Hepatocyte (in vitro differentiated cells): ENCODE results near the gene NRCAM. TPM values are rescaled to one million over a fixed set of nuclear protein-coding genes. Genes with fewer than 3 reads are reported as not detected.

Experiments used
- DNase-seq: peaks from one replicate; pipeline ENCODE4 v3.0.0-alpha.2; 2016; ENCODE audit warnings: low spot score
- H2AFZ ChIP-seq: fragments of 200-600 bp; sonication (generic); 2 replicates; pipeline ENCODE4 v1.6.0; 2016; ENCODE audit warnings: antibody characterized with exemption, mild to moderate bottlenecking
- H3K27ac ChIP-seq: fragments of 200-600 bp; sonication (generic); 2 replicates; pipeline ENCODE4 v1.5.1; 2016; ENCODE audit warnings: mild to moderate bottlenecking
- H3K27me3 ChIP-seq: fragments of 200-600 bp; sonication (generic); 2 replicates; pipeline ENCODE4 v1.6.1; 2016
- H3K36me3 ChIP-seq: fragments of 200-600 bp; sonication (generic); replicated peaks from 2 replicates; pipeline ENCODE4 v1.5.1; 2016; ENCODE audit warnings: low read depth; ENCODE audit not compliant: insufficient read depth
- H3K4me1 ChIP-seq: fragments of 200-600 bp; sonication (generic); 2 replicates; pipeline ENCODE4 v1.5.1; 2016; ENCODE audit warnings: mild to moderate bottlenecking, moderate library complexity; ENCODE audit not compliant: insufficient read depth
- H3K4me2 ChIP-seq: fragments of 200-600 bp; sonication (generic); 2 replicates; pipeline ENCODE4 v1.6.0; 2016
- H3K4me3 ChIP-seq: fragments of 200-600 bp; sonication (generic); 2 replicates; pipeline ENCODE4 v1.5.1; 2016; ENCODE audit warnings: mild to moderate bottlenecking
- H3K79me2 ChIP-seq: fragments of 200-600 bp; sonication (generic); 2 replicates; pipeline ENCODE4 v1.6.0; 2017; ENCODE audit warnings: mild to moderate bottlenecking
- H3K9me2 ChIP-seq: fragments of 200-600 bp; sonication (generic); replicated peaks from 2 replicates; pipeline ENCODE4 v1.6.0; 2017; ENCODE audit warnings: mild to moderate bottlenecking; ENCODE audit not compliant: insufficient read depth
- H3K9me3 ChIP-seq: fragments of 200-600 bp; sonication (generic); 2 replicates; pipeline ENCODE4 v1.5.1; 2016; ENCODE audit warnings: low read depth, mild to moderate bottlenecking
- H4K20me1 ChIP-seq: fragments of 200-600 bp; sonication (generic); 2 replicates; pipeline ENCODE4 v1.6.0; 2016; ENCODE audit warnings: mild to moderate bottlenecking; ENCODE audit not compliant: insufficient read depth, poor library complexity, severe bottlenecking
- EZH2 ChIP-seq: fragments of 200-600 bp; sonication (generic); IDR thresholded peaks from 2 replicates; pipeline ENCODE4 v1.6.1; 2016; ENCODE audit warnings: antibody characterized with exemption, mild to moderate bottlenecking, borderline replicate concordance
- EZH2phosphoT487 ChIP-seq: fragments of 200-600 bp; sonication (generic); IDR thresholded peaks from one replicate; pipeline ENCODE4 v1.6.1; 2018; ENCODE audit warnings: antibody characterized with exemption, mild to moderate bottlenecking, low read depth, moderate library complexity; ENCODE audit not compliant: unreplicated experiment, severe bottlenecking
- WGBS: methylation state at CpG from one replicate; pipeline ENCODE4 v1.1.6; 2016; ENCODE audit warnings: low lambda C conversion rate; ENCODE audit errors: missing lambda C conversion rate; 5-methylcytosine and 5-hydroxymethylcytosine counted together
- polyA plus RNA-seq: library from polyadenylated mRNA; unstranded; fragments of >200 nt; fragmentation: Nextera tagmentation; extraction: Ambion mirVana; gene quantifications from 2 replicates; pipeline ENCODE4 v1.2.1, GENCODE V29; 2016
- total RNA-seq: library from RNA; depleted of rRNA; stranded (reverse); fragments of >200 nt; gene quantifications from 2 replicates; pipeline ENCODE4 v1.2.3, GENCODE V29; 2014
- TF ChIP-seq, protein P1 (sequence below): fragments of 200-600 bp; sonication (generic); IDR thresholded peaks from 2 replicates; pipeline ENCODE4 v1.5.1; 2016; ENCODE audit warnings: antibody characterized with exemption, mild to moderate bottlenecking; ENCODE audit not compliant: poor library complexity

NRCAM gene
- total and polyA plus RNA-seq, 2 experiments from 2014 or later = 16.0 to 34.4 TPM

DNA sequence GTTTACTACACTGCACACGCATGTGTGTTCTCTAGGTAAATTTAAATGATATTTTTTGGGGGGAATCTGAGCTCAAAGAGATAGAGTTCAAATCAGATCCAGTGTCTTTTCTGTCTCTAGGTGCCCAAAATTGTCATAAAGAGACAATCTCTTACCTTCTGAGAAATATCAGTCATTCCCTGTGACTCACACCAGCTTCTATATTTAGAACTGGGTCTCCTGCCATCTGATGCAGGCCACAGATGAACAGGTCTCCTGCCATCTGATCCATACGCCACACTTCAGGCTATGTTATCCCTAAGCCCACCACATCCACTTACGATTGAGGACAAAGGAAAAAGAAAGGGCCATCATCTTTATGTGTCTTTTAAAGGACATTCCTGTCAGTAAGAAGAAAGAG lies 189.7 kb downstream of the NRCAM start:
- H3K9me2 ChIP-seq = no peaks in the 10 kb centered on the region
- TF ChIP-seq EZH2phosphoT487 = no peak
- TF ChIP-seq, protein P1, sequence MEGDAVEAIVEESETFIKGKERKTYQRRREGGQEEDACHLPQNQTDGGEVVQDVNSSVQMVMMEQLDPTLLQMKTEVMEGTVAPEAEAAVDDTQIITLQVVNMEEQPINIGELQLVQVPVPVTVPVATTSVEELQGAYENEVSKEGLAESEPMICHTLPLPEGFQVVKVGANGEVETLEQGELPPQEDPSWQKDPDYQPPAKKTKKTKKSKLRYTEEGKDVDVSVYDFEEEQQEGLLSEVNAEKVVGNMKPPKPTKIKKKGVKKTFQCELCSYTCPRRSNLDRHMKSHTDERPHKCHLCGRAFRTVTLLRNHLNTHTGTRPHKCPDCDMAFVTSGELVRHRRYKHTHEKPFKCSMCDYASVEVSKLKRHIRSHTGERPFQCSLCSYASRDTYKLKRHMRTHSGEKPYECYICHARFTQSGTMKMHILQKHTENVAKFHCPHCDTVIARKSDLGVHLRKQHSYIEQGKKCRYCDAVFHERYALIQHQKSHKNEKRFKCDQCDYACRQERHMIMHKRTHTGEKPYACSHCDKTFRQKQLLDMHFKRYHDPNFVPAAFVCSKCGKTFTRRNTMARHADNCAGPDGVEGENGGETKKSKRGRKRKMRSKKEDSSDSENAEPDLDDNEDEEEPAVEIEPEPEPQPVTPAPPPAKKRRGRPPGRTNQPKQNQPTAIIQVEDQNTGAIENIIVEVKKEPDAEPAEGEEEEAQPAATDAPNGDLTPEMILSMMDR = no peak
- no peak for TF ChIP-seq EZH2
- no peaks in the 10 kb centered on the region for H3K9me3 ChIP-seq
- H3K4me1 ChIP-seq = peaks cover 2% of the 10 kb centered on the region
- H3K79me2 ChIP-seq = no peaks in the 10 kb centered on the region
- H3K27ac ChIP-seq = no peak overlapping the region
- H3K36me3 ChIP-seq = no peaks in the 10 kb centered on the region
- 71% methylated on average over 3 of the region's 3 CpGs for WGBS
- no peak overlapping the region for H3K4me3 ChIP-seq
- H4K20me1 ChIP-seq = no peaks in the 10 kb centered on the region
- H2AFZ ChIP-seq = no peak overlapping the region
- no peaks in the 10 kb centered on the region for H3K27me3 ChIP-seq
- H3K4me2 ChIP-seq = no peak overlapping the region
- DNase-seq = no peak

DNA sequence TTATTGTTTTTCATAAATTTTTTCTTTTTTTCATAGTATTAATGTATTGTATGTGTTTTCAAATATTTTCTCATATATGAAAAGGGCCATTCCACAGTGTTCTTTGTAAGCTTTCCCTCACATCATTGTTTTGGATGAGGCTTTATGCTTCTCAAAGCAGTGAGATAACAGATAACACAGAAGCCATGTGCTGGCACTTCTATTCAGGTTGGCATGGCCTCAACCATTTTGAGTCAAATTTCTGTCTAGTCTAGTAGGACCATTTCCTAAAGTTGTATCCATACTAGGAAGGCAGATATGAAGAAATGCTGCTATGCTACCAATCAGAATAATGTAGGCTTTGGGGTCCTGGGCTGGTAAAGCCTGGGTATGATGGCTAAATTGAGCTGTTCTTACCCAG lies 190.2 kb downstream of the NRCAM start:
- Histone ChIP-seq H3K4me3 (no peak overlapping the region), H3K4me1 (peaks cover 2% of the 10 kb centered on the region)
- TF ChIP-seq EZH2 (no peak), EZH2phosphoT487 (no peak)
- TF ChIP-seq, protein P1 = no peak

DNA sequence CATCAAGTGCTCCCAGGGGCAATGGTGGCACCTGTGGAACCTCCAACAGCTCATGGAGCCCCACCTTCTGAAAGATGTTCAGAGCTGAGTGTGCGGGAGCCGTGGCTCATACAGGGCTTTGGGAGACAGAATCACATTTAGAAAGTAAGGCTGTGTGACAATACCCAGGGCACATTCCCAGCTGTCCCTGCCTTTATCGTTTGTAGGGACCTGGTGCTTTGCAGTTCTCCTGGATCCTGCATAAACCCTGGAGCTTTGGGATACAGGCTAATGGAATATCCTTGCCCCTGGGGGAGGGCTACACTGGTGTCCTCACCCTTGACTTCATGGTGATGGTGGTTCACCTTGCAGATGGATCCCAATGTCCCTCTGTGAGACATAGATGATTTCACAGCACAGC lies 191.2 kb downstream of the NRCAM start:
- no peak overlapping the region for H2AFZ ChIP-seq
- H3K4me1 ChIP-seq = peaks cover 2% of the 10 kb centered on the region
- no peaks in the 10 kb centered on the region for H3K9me2 ChIP-seq
- no peaks in the 10 kb centered on the region for H3K36me3 ChIP-seq
- H3K9me3 ChIP-seq = no peaks in the 10 kb centered on the region
- H3K4me2 ChIP-seq = no peak overlapping the region
- H3K4me3 ChIP-seq = no peak overlapping the region
- H3K27ac ChIP-seq = no peak overlapping the region
- H4K20me1 ChIP-seq = no peaks in the 10 kb centered on the region
- no peaks in the 10 kb centered on the region for H3K27me3 ChIP-seq
- DNase-seq = no peak
- H3K79me2 ChIP-seq = no peaks in the 10 kb centered on the region
- TF ChIP-seq EZH2 (no peak), EZH2phosphoT487 (no peak)
- TF ChIP-seq, protein P1 = no peak
- WGBS = 86% methylated on average over 3 of the region's 3 CpGs

More for the DNA sequence above, 190.2 kb downstream of the NRCAM start:
- no peaks in the 10 kb centered on the region for H3K9me2 ChIP-seq
- H3K4me2 ChIP-seq = no peak overlapping the region
- H3K79me2 ChIP-seq = no peaks in the 10 kb centered on the region
- no peaks in the 10 kb centered on the region for H3K36me3 ChIP-seq
- H4K20me1 ChIP-seq = no peaks in the 10 kb centered on the region
- no peaks in the 10 kb centered on the region for H3K27me3 ChIP-seq
- no peak overlapping the region for H3K27ac ChIP-seq
- no peak for DNase-seq
- H2AFZ ChIP-seq = no peak overlapping the region
- H3K9me3 ChIP-seq = no peaks in the 10 kb centered on the region

DNA sequence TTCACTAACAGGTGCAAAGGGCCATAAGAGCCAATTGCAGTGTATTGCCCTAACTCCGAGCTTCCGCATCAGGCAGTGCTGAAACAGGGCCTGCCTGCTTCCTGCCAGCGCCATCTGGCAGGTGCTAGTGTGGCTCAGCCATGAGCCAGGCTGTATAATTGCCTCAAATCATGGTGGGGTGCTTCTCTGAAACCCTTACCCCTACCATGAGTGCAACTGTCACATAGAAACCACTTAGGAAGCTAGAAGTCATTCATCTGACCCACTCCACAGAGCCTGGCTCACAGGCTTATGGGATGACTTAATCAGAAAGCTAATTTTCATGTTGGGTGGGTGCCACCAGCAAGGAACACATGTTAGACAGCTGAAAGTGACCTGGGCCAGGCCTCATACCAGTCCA lies 192.8 kb downstream of the NRCAM start:
- Histone ChIP-seq H3K4me3 (no peak overlapping the region), H3K9me3 (no peaks in the 10 kb centered on the region), H4K20me1 (no peaks in the 10 kb centered on the region), H3K36me3 (no peaks in the 10 kb centered on the region), H3K9me2 (no peaks in the 10 kb centered on the region), H3K4me2 (no peak overlapping the region), H2AFZ (no peak overlapping the region), H3K4me1 (no peaks in the 10 kb centered on the region), H3K27me3 (no peaks in the 10 kb centered on the region), H3K79me2 (no peaks in the 10 kb centered on the region), H3K27ac (no peak overlapping the region)
- DNase-seq = no peak
- TF ChIP-seq EZH2 (no peak), EZH2phosphoT487 (no peak)
- TF ChIP-seq, protein P1 = no peak
- WGBS = 90% methylated on average over 3 of the region's 3 CpGs
